Right atrium auricular region (tissue), 2 donors: Measurements from ENCODE around the gene CWC15. TPM values are rescaled to one million over a fixed set of nuclear protein-coding genes. Genes with fewer than 3 reads are reported as not detected.
"Not testable (repeated sequence)": the region's sequence is repeated elsewhere in the genome, so short reads cannot be mapped to it uniquely, and the experiment has no call there.

Experiments used
- DNase-seq: peaks from one replicate; pipeline ENCODE4 v3.0.0-alpha.2; 2019; ENCODE audit warnings: low spot score
- H3K27ac ChIP-seq, 2 donors: fragments of 200-600 bp; sonication (generic); 1 replicate in 1 of 2; 2 replicates in 1 of 2; pipeline ENCODE4 v1.5.1; 2016 to 2019
- H3K27me3 ChIP-seq, 2 donors: fragments of 200-600 bp; sonication (generic); one replicate each; pipeline versions ENCODE4 v1.5.1 to v1.6.0; 2017 to 2019
- H3K36me3 ChIP-seq: fragments of 200-600 bp; sonication (generic); one replicate; pipeline ENCODE4 v1.5.1; 2016
- H3K4me1 ChIP-seq, 2 donors: fragments of 200-600 bp; sonication (generic); one replicate each; pipeline versions ENCODE4 v1.5.1 to v1.6.0; 2017 to 2019
- H3K4me3 ChIP-seq, 2 donors: fragments of 200-600 bp; sonication (generic); 1 replicate in 1 of 2; 2 replicates in 1 of 2; pipeline ENCODE4 v1.5.1; 2017 to 2019; ENCODE audit warnings: mild to moderate bottlenecking in 1 of 2, moderate library complexity in 1 of 2
- H3K9me3 ChIP-seq, 2 donors: fragments of 200-600 bp; sonication (generic); one replicate each; pipeline ENCODE4 v1.5.1; 2019
- total RNA-seq, 2 donors: library from RNA; depleted of rRNA; stranded (reverse); fragments of >200 nt; gene quantifications; one replicate each; pipeline ENCODE4 v1.1.0, GENCODE V29; 2016
- TF ChIP-seq, protein P1 (sequence below), 2 donors: fragments of 200-600 bp; sonication (generic); IDR thresholded peaks; one replicate each; pipeline ENCODE4 v1.5.1; 2019; ENCODE audit warnings: antibody characterized with exemption in 2 of 2

The CWC15 gene
- total RNA-seq, 2 donors from 2014 or later: 45.3 to 48.6 TPM

DNA sequence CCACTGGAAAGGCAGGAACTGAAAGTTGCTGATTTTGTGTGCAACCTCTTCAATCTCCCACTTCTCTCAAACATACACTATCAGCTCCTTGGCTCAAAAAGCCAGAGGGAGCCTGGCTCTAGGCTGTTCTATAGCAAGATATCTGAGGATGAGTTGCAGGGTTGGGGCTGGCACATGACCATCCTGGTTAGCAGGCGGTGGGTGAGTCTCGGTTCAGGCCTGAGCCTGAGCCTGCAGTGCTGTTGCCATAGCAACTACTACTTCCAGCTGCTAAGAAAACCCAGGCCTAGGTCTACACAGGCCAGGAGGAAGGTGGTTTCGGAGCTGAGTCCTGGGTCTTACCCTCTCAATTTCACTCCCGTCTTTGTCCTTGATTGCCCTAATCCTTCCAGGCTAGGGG lies 39.0 kb downstream of the CWC15 start:
- no peaks in the 10 kb centered on the region for H3K27me3 ChIP-seq
- no peak for DNase-seq
- no peaks in the 10 kb centered on the region for H3K36me3 ChIP-seq
- TF ChIP-seq, protein P1, sequence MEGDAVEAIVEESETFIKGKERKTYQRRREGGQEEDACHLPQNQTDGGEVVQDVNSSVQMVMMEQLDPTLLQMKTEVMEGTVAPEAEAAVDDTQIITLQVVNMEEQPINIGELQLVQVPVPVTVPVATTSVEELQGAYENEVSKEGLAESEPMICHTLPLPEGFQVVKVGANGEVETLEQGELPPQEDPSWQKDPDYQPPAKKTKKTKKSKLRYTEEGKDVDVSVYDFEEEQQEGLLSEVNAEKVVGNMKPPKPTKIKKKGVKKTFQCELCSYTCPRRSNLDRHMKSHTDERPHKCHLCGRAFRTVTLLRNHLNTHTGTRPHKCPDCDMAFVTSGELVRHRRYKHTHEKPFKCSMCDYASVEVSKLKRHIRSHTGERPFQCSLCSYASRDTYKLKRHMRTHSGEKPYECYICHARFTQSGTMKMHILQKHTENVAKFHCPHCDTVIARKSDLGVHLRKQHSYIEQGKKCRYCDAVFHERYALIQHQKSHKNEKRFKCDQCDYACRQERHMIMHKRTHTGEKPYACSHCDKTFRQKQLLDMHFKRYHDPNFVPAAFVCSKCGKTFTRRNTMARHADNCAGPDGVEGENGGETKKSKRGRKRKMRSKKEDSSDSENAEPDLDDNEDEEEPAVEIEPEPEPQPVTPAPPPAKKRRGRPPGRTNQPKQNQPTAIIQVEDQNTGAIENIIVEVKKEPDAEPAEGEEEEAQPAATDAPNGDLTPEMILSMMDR (IDR thresholded peaks at IDR 0.05): no peak
- no peak overlapping the region for H3K4me3 ChIP-seq
- peaks cover 0 to 36% of the 10 kb centered on the region in 2 donors for H3K4me1 ChIP-seq
- no peaks in the 10 kb centered on the region for H3K9me3 ChIP-seq
- peak overlapping the region; percentile 41 to 60 for H3K27ac ChIP-seq

DNA sequence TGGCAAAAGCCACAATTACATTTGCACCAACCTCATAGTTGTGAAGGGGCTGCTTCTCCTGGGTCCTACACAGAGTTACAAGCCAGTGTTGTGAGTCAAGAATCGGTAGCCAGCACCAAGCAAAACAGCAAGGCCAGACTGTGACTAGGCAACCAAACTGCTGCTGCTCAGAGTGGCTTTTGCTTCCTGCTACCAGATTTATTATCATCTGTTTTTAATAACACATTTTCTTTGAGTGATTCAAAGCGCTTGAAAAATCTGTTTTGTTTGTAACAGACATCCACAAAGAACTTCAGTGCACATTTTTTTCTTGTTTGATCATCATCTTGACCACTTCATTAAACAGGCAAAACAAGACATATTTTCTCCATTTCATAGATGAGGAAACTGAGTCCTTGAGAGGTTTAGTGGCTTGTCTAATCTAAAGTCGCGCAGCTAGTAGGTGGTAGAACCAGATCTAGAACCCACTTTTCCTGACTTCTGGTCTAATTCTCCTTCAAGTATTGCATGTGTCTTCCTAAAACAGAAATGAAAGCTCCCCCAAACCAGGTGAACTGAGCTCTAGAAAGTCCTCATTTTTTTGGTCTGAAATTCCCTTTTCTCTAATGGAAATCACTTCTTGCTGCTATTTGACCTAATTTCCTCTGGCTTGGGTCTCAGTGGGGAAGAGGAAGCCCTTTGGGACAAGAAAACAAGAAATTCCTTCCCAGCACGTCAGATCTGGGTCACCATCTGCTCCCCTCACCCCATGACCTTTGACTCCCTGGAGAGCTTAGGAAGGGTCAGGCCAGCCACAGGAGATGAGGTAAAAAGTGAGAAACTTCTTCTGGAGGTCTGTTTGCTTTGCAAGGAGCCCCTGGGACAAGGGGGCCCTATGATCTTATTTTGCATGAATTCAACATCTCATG lies 39.9 kb downstream of the CWC15 start:
- H3K27me3 ChIP-seq: no peaks in the 10 kb centered on the region
- TF ChIP-seq, protein P1 (IDR thresholded peaks at IDR 0.05): no peak
- no peaks in the 10 kb centered on the region for H3K9me3 ChIP-seq
- peaks cover 0 to 31% of the 10 kb centered on the region in 2 donors for H3K4me1 ChIP-seq
- no peak overlapping the region for H3K4me3 ChIP-seq
- peak overlapping the region; percentile 41 to 60 for H3K27ac ChIP-seq
- DNase-seq: peak; percentile 71
- H3K36me3 ChIP-seq: no peaks in the 10 kb centered on the region

DNA sequence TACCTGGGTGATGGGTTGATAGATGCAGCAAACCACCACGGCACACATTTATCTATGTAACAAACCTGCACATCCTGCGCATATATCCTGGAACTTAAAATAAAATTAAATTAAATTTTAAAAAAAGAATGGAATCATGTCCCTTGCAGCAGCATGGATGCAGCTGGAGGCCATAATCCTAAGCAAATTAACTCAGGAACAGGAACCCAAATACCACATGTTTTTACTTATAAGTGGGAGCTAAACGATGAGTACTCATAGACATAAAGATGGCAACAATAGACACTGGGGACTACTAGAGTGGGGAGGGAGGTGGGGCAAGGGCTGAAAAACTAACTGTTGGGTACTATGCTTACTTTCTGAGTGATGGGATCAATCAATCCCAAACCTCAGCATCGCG lies 40.9 kb downstream of the CWC15 start:
- H3K27me3 ChIP-seq: no peaks in the 10 kb centered on the region
- no peaks in the 10 kb centered on the region for H3K36me3 ChIP-seq
- no peak for DNase-seq
- peak overlapping the region in 1 of 2 donors; percentile 41 for H3K27ac ChIP-seq
- no peak overlapping the region for H3K4me3 ChIP-seq
- TF ChIP-seq, protein P1 (IDR thresholded peaks at IDR 0.05): no peak
- no peaks in the 10 kb centered on the region for H3K9me3 ChIP-seq
- H3K4me1 ChIP-seq: peaks cover 0 to 32% of the 10 kb centered on the region in 2 donors

DNA sequence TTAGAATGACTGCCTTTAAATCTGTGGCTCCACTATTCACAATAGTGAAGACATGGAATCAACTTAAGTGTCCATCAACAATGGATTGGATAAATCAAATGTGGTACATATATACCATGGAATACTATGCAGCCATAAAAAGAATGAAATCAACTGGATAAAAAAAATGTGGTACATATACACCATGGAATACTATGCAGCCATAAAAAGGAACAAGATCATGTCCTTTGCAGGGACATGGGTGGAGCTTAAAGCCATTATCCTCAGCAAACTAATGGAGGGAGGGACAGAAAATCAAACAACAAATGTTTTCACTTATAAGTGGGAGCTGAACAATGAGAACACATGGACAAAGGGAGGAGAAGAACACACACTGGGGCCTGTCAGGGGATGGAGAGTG lies 41.3 kb downstream of the CWC15 start:
- not testable (repeated sequence) for H3K27ac ChIP-seq, H3K4me3 ChIP-seq, DNase-seq, H3K36me3 ChIP-seq, H3K9me3 ChIP-seq, H3K27me3 ChIP-seq
- H3K4me1 ChIP-seq: peaks cover 0 to 36% of the 10 kb centered on the region in 2 donors

DNA sequence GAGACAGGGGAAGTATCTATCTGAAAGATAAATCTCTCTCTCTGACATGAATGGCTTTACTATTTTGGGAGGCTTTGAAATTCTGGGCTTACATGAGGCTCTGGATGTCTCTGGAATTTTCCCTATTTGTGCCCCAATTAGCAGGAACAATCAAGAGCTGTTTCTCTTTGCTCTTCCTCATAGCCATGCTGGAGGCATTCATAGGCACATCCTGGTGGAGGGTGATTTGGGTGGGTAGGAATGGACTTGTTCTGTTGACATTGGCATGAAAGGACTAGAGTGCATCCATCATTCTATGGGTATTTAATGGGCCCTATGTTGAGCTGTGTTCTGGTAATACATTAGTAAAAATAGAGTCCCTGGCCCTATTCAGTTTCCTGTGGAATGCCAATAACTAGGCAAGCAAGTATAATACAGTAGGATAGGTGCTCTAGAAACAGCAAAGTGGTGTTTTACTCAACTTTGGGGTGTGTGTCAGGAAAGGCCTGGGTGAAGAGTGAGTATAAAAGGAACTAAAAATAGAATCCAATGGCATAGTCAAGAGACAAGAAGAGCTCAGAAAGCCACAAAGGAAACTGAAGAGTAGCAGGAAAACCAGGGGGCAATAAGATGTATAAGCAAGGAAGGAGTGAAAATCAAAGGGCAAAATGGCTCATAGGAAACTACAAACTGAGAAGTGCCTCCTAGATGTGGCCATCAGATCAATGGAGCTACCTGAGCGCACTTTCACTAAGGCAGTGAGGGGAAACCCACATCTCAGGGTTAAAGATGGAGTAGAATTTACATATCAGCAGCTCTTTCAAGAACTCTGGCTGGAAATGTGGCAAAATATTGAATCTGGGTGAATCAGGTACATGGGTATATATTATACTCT lies 45.0 kb downstream of the CWC15 start:
- H3K4me3 ChIP-seq: no peak overlapping the region
- no peaks in the 10 kb centered on the region for H3K9me3 ChIP-seq
- no peak for DNase-seq
- H3K4me1 ChIP-seq: peaks cover 0 to 39% of the 10 kb centered on the region in 2 donors
- no peaks in the 10 kb centered on the region for H3K36me3 ChIP-seq
- no peaks in the 10 kb centered on the region for H3K27me3 ChIP-seq
- TF ChIP-seq, protein P1 (IDR thresholded peaks at IDR 0.05): no peak
- H3K27ac ChIP-seq: peak overlapping the region; percentile 69 to 77
